Measurements from ENCODE around the gene SOD1.
"Not testable (repeated sequence)": the region's sequence is repeated elsewhere in the genome, so short reads cannot be mapped to it uniquely, and the experiment has no call there.

The SOD1 gene

DNA sequence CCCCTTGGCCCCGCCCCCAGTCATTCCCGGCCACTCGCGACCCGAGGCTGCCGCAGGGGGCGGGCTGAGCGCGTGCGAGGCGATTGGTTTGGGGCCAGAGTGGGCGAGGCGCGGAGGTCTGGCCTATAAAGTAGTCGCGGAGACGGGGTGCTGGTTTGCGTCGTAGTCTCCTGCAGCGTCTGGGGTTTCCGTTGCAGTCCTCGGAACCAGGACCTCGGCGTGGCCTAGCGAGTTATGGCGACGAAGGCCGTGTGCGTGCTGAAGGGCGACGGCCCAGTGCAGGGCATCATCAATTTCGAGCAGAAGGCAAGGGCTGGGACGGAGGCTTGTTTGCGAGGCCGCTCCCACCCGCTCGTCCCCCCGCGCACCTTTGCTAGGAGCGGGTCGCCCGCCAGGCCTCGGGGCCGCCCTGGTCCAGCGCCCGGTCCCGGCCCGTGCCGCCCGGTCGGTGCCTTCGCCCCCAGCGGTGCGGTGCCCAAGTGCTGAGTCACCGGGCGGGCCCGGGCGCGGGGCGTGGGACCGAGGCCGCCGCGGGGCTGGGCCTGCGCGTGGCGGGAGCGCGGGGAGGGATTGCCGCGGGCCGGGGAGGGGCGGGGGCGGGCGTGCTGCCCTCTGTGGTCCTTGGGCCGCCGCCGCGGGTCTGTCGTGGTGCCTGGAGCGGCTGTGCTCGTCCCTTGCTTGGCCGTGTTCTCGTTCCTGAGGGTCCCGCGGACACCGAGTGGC is at the start of gene SOD1:
Gene SOD1 (plus strand): TSS at position 158 of the 723 bp plus-strand sequence. CDS start 77 bp downstream, at position 235.
- peak; percentile 91 to 95 for DNase-seq (ENCODE audit: low read depth in 2 of 2)

DNA sequence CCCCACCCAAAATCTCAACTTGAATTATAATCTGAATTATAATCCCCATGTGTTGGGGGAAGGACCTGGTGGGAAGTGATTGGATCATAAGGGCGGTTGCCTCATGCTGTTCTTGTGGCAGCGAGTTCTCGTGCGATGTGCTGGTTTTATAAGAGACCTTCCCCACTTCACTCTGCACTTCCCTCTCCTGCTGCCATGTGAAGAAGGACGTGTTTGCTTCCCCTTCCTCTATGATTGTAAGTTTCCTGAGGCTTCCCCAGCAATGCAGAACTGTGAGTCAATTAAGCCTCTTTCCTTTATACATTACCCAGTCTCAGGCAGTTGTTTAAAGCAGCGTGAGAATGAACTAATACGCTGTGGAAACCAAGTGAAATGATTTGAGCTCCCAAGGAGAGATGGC is 48.0 kb upstream of the SOD1 start:
- DNase-seq (ENCODE audit: low read depth in 2 of 2): no peak

DNA sequence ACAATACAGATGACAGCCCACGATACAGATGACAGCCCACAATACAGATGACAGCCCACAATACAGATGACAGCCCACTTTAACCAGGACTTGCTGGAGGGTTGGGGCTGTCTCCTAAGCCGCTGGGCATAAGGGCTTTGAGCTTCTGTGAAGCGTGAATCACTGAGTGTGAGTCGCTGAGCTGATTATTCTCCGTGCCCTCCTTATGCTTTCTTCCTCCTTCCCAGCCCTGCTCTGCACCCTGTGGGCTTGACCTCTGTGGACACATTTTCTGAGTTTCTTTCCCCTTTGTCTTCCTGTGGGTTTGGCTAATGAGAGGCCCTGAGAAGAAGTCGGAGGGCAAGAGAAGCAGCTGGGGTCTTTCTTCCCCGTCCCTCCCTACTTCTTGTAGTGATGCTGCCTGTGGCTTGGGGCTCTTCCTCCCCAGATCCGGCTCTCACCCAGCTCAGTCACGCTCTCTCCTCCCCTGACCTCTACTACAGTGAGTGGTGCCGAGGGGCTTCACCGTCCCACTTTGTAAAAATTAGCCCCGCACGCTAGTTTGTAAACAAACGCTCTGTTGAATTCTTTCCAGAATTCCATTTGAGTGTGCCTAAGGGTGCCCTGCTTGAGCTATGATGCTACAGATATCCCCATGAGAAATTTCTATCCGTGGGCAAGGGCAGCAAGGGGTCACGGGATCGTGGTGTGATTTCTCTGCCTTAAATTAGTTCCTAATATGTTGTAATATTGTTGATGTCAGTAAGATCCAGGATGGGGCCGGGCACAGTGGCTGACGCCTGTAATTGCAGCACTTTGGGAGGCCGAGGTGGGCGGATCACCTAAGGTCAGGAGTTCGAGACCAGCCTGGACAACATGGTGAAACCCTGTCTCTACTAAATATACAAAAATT is 46.4 kb upstream of the SOD1 start:
- no peak for DNase-seq (ENCODE audit: low read depth in 2 of 2)

DNA sequence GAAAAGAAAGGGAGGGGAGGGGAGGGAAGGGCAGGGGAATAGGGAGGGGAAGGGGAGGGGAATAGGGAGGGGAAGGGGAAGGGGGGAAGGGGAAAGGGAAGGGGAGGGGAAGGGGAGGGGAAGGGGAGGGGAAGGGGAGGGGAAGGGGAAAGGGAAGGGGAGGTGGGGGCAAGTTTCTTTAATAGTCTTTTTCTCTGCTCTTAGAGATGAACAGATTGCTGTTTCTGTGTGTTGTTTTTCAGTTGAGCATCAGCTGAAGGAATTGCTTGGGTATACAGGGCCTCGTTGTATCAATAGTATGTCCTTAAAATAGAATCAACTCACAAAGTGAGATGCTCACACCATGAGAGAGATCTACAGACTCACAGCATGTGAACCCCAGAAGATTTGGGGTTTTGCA is 44.8 kb upstream of the SOD1 start:
- no peak for DNase-seq (ENCODE audit: low read depth in 2 of 2)

DNA sequence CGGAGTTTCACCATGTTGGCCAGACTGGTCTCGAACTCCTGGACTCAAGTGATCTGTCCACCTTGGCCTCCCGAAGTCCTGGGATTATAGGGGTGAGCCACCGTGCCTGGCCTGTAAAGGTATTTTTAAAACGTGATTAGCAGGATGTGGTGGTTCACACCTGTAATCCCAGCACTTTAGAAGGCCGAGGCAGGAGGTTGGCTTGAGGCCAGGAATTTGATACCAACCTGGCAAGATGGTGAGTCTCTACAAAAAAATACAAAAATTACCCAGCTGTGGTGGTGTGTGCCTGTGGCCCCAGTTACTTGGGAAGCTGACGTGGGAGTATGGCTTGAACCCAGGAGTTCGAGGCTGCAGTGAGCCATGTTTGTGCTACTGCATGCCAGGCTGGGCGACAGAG is 43.3 kb upstream of the SOD1 start:
- no peak for DNase-seq (ENCODE audit: low read depth in 2 of 2)

DNA sequence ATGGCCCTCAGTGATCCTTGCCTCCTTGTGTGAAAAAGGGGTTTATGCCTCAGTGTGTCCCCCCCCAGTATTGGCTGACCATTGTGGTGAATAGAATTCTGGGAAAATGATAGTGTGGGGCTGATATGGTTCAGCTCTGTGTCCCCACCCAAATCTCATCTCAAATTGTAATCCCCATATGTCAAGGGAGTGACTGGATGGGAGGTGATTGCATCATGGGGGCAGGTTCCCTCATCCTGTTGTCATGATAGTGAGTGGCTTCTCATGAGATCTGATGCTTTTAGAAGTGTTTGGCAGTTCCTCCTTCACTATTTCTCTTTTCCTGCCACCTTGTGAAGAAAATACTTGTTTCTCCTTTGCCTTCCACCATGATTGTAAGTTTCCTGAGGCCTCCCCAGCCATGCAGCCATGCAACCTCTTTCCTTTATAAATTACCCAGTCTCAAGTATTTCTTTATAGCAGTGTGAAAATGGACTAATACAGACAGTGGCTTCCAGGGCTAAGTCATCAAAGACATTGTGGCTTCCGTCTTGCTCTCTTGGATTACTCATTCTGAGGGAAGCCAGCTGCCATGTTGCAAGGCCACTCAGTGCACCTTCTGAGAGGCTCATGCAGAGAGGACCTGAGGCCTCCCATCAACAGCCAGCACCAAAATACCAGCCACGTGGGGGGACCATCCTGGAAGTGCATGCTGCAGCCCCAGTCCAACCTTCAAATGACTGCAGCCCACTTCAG is 40.6 kb upstream of the SOD1 start:
- DNase-seq (ENCODE audit: low read depth in 2 of 2): no peak

DNA sequence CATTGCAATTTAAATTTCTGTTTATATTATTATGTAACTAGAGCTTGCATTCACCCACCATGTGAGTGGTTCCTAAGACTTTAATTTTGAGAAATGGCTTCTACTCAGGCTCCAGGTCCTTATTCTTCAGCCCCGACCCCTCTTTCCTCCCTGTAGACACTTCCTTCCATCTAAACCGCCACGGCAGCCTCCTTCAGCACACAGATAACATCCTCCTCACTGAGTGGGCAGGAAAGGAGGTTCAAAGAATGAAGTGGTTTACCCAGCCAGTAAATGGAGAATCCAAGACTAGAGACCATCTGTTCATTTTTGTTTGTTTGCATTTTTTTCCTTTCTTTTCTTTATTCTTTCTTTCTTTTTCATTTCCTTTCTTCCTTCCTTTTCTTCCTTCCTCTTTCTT is 37.1 kb upstream of the SOD1 start:
- DNase-seq (ENCODE audit: low read depth in 2 of 2): no peak

DNA sequence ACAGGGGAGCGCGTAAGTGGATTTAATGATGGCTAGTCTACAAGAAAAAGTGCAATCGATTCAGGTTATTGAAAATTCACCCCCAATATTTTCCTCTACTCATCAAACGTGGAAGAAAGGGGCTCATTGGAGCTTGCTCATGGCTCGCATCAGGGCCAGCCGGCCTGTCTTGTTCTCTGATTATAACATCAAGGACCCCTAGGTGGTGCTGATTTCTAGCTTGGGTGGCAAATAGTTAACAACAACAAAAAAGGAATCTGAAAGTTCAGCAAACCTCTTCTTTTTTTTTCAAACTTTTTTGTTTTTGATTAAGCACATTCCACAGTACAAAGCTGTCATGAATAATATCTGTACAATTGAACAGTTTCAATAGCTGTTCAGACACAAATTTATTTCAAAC is 35.8 kb upstream of the SOD1 start:
- DNase-seq (ENCODE audit: low read depth in 2 of 2): no peak

DNA sequence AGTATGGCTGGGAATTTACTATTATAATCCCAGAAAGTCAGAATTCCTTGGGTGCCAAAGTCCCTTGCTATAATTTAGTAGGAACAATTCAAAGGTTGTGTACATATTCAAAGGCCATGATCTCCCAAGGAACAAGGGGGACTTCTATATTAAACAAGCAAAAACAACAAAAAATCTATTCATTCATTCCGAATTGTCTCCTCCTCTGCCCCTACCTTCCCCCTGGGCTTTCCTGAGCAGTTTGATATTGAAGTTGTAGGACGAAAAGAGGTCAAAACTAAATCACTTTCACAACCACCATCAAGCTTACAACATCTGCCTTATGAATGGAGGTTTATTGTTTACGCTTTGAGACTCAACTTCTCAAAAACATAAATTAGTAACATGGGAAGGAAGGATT is 35.3 kb upstream of the SOD1 start:
- DNase-seq (ENCODE audit: low read depth in 2 of 2): no peak

DNA sequence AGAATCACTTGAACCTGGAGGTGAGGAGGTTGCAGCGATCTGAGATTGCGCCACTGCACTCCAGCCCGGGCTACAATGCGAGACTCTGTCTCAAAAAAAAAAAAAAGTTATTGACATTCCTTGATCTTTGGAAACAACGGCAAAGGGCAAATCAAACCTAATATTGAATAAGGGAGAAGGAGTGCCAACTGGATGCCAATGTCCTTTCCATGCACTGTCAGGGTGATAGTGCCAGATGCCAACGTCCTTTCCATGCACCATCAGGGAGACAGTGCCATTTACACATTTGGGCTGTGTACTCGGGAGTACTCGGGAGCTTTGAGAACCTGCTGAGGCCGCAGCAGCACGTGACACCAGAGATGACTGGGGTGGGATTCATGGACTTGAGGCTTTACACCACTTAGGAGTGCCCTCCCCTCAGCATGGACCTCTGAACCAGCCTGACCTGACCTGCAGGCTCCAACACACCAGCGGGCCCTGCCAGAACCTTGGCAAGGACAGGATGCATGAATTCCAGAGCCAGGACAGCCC is 34.5 kb upstream of the SOD1 start:
- DNase-seq (ENCODE audit: low read depth in 2 of 2): no peak

DNA sequence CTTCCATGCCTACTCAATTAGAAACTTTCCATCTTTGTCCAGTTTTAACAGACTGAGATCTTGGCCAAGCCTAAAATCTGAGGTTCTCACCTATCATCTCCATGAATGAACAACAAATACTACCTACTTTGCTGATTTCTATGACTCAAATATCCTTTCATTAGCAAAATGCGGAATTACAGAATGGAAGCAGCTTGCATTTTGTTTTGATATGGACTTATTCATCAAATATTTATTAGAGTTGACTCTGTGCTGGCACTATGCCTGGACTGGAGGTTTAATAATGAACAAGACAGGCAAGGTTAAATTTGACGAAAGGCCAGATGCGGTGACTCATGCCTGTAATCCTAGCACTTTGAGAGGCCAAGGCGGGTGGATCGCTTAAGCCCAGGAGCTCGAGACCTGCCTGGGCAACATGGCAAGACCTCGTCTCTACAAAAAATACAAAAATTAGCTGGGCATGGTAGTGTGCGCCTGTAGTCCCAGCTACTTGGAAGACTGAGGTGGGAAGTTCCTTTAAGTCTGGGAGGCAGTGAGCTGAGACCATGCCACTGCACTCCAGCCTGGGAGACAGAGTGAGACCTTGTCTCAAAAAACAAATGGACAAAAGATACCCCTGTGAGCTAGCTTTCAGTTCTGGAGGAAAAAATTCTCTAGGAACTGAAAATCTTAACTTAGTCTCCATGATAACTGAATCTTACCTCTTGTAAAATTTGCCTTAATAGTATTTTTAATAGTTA is 29.4 kb upstream of the SOD1 start:
- no peak for DNase-seq (ENCODE audit: low read depth in 2 of 2)

DNA sequence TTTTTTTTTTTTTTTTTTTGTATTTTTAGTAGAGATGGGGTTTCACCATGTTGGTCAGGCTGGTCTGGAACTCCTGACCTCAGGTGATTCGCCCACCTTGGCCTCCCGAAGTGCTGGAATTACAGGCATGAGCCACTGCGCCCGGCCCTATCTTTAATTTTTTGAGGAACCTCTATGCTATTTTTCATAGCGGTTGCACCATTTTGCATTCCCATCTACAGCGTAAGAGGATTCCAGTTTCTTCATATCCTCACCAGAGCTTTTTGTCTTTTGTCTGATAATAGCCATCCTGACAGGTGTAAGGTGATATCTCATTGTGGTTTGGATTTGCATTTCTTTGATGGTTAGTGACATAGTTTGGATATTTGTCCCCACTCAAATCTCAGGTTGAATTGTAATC is 27.6 kb upstream of the SOD1 start:
- DNase-seq (ENCODE audit: low read depth in 2 of 2): not testable (repeated sequence)

DNA sequence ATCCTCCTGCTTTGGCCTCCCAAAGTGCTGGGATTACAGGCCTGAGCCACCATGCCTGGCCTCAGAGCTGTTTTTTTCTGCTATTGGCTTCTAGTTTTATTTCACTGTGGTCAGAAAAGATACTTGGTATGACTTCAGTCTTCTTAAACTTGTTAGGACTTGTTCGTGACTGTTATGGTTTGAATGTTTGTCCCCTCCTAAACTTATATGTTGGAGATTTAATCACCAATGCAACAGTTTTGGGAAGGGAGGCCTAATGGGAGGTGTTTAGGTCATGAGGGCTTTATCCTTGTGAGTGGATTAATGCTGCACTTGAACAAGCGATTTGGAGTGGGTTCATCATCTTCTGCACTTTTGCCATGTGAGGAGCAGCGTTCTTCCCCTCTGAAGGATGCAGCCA is 24.5 kb upstream of the SOD1 start:
- no peak for DNase-seq (ENCODE audit: low read depth in 2 of 2)

DNA sequence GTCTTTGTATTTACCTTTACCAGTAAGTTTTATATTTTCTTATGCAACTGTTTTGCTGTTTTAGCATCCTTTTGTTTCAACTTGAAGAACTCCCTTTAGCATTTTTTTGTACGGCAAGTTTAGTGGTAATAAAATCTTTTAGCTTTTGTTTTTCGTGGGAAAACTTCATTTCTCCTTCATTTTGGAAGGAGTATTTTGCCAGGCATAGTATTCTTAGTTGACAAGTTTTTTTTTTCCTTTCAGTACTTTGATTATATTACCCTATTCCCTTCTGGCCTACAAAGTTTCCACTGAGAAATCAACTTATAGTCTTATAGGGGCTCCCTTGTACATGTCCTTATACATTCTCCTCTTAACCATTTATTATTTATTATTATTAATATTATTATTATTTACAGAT is 22.6 kb upstream of the SOD1 start:
- DNase-seq (ENCODE audit: low read depth in 2 of 2): no peak

DNA sequence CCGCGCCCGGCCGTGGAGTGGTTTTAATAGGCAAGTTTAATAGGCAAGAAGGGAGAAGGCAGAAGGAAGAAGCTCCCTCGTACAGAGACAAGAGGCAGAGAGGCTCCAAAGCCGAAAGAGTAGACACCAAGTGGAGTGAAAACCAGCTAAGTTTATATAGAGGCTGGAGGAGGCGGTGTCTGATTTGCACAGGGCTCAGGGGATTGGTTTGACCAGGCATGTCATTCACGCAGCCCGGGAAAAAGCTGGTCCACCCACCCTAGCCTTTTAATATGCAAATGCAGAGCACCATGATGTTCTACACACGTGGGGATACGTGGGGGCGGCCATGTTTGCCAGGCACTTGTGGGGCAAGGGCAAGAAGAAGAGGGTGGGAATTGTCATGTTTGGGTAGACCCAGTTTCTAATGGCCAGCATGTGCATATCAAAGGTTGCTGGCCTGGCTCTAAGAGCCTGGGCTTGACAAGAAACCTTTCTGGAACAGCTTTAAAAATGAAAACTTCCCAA is 18.0 kb upstream of the SOD1 start:
- DNase-seq (ENCODE audit: low read depth in 2 of 2): no peak

DNA sequence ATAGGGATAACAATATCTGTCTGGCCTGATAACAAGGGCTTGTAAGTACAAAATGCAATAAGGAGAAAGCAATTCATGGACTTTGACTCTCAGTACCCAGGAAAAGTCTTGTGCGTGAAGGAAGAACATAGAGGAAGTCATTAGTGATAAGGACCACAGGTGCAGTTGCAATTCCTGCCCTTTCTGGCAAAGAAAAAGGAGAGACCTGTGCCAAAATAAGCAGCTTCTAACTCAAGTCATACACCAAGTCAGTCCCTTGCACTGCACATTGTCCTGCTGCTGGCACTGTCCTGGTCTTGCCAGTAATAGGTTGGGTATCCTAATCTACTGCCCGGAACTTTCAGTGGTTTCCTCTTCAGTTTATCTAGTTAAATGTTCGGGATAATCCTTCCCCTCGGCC is 14.8 kb upstream of the SOD1 start:
- no peak for DNase-seq (ENCODE audit: low read depth in 2 of 2)

DNA sequence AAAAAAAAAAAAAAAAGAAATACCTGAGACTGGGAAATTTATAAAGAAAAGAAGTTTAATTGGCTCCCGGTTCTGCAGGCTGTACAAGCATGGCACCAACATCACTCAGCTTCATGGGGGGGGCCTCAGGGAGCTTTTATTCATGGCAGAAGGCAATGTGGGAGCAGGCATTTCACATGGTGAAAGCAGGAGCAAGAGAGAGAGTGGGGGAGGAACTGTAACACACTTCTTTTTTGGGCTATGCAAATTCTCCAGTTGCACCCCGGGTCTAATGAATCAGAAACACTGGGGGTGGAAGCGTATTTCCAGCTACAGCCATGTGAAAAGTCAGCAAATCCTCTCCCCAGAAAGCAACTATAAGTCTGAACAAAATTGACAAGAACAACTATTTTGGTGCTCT is 11.8 kb upstream of the SOD1 start:
- DNase-seq (ENCODE audit: low read depth in 2 of 2): no peak

DNA sequence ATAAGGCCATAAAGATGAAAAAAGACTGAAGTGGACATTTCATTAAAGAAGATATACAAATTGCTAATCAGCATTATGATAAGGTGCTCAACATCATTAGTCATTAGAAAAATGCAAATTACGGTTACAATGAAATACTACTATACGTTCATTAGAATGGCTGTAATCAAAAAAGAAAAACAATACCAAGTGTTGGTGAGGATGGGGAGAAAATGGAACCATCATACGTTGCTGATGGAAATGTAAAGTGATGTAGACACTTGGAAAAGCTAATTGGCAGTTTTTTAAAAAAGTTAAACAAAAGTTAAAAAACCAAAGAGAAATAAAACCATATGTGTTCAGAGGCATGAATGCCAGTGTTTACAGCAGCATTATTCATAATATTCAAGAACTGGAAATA is 8.6 kb upstream of the SOD1 start:
- DNase-seq (ENCODE audit: low read depth in 2 of 2): no peak

DNA sequence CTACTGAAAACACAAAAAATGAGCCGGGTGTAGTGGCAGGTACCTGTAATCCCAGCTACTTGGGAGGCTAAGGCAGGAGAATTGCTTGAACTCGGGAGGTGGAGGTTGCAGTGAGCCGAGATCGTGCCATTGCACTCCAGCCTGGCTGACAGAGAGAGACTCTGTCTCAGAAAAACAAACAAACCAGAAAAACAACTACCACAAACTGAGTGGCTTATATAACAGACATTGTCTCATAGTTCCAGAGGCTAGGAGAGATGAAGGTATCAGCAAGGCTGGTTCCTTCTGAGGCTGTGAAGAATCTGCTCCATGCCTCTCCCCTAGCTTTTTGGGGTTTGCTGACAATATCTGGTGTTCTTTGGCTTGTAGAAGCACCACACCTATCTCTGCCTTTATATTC is 8.0 kb upstream of the SOD1 start:
- DNase-seq (ENCODE audit: low read depth in 2 of 2): not testable (repeated sequence)

DNA sequence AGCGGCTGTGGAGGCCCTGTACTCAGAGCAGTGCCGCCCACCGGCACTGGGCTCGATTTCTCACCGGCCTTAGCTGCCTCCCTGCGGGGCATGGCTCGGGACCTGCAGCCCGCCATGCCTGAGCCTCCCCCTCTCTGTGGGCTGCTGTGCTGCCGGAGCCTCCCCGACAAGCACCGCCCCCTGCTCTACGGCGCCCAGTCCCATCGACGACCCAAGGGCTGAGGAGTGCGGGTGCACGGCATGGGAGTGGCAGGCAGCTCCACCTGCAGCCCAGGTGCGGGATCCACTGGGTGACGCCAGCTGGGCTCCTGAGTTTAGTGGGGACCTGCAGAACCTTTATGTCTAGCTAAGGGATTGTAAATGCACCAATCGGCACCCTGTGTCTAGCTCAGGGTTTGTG is 5.2 kb upstream of the SOD1 start:
- DNase-seq (ENCODE audit: low read depth in 2 of 2): no peak

DNA sequence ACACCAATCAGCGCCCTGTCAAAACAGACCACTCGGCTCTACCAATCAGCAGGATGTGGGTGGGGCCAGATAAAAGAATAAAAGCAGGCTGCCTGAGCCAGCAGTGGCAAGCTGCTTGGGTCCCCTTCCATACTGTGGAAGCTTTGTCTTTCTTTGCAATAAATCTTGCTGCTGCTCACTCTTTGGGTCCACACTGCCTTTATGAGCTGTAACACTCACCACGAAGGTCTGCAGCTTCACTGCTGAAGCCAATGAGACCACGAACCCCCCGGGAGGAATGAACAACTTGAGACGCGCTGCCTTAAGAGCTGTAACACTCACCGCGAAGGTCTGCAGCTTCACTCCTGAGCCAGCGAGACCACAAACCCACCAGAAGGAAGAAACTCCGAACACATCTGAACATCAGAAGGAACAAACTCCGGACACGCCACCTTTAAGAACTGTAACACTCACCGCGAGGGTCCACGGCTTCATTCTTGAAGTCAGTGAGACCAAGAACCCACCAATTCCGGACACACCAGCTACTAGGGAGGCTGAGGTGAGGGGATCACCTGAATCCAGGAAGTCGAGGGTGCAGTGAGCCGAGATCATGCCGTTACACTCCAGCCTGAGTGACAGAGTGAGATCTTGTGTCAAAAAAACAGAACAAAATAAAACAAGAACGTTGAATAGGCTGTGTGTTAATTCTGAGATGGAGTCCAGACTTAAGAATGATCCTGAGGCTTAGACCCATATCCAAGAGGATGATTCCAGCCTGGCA is 4.5 kb upstream of the SOD1 start:
- DNase-seq (ENCODE audit: low read depth in 2 of 2): not testable (repeated sequence)

Data from stimulated activated CD8-positive, alpha-beta memory T cell treated with anti-CD3 and anti-CD28 coated beads, Interleukin-7, amount 100 ng/mL, for 4 hours (primary cell).